CD8-positive, alpha-beta memory T cell (primary cell): ENCODE data around the gene OR11G2. TPM values are rescaled to one million over a fixed set of nuclear protein-coding genes. Genes with fewer than 3 reads are reported as not detected.
"Not testable (repeated sequence)": the region's sequence is repeated elsewhere in the genome, so short reads cannot be mapped to it uniquely, and the experiment has no call there.

ENCODE experiments used
- CTCF ChIA-PET: fragments of 350-600 bp; sonication (Branson Sonifier 250); formaldehyde crosslinking; loops from one replicate; lab custom pipeline; 2021; ENCODE audit warnings: antibody characterized with exemption; lab: Charles Lee
- POLR2A ChIA-PET: fragments of 350-600 bp; sonication (Branson Sonifier 250); formaldehyde crosslinking; loops from one replicate; lab custom pipeline; 2021; ENCODE audit warnings: antibody characterized with exemption; lab: Charles Lee
- DNase-seq, 5 donors: peaks; one replicate each; pipeline versions ENCODE4 v3.0.0 to v3.0.0-alpha.2; 2020 to 2022; ENCODE audit warnings: mixed read lengths in 1 of 5
- H3K27ac ChIP-seq: one replicate; pipeline ENCODE4 v1.7.0; 2013; ENCODE audit warnings: low read depth, mild to moderate bottlenecking, low read length, moderate library complexity
- H3K27me3 ChIP-seq: 2 replicates; pipeline ENCODE4 v1.7.0; 2013; ENCODE audit warnings: low read length, mild to moderate bottlenecking; ENCODE audit not compliant: insufficient read depth, poor library complexity, severe bottlenecking
- H3K36me3 ChIP-seq: 2 replicates; pipeline ENCODE4 v1.7.0; 2013; ENCODE audit warnings: mild to moderate bottlenecking, low read length, moderate library complexity; ENCODE audit not compliant: insufficient read depth
- H3K4me1 ChIP-seq: 2 replicates; pipeline ENCODE4 v1.7.0; 2013; ENCODE audit warnings: mild to moderate bottlenecking, low read length, moderate library complexity; ENCODE audit not compliant: insufficient read depth
- H3K4me3 ChIP-seq: 2 replicates; pipeline ENCODE4 v1.7.0; 2013; ENCODE audit warnings: mild to moderate bottlenecking, low read length
- H3K9me3 ChIP-seq: 2 replicates; pipeline ENCODE4 v1.7.0; 2013; ENCODE audit warnings: mild to moderate bottlenecking, low read length
- H3K27ac Mint-ChIP-seq, 8 donors: one replicate each; pipeline ENCODE4 v1.8.0; 2020 to 2021; ENCODE audit warnings: mixed read lengths in 8 of 8, mild to moderate bottlenecking in 6 of 8, inconsistent platforms in 3 of 8, moderate library complexity in 3 of 8
- H3K27me3 Mint-ChIP-seq, 2 donors: one replicate each; pipeline ENCODE4 v1.8.0; 2020 to 2021; ENCODE audit warnings: mixed read lengths in 2 of 2, mild to moderate bottlenecking in 1 of 2, moderate library complexity in 1 of 2
- H3K36me3 Mint-ChIP-seq, 3 donors: one replicate each; pipeline ENCODE4 v1.8.0; 2020 to 2021; ENCODE audit warnings: mixed read lengths in 3 of 3, inconsistent platforms in 1 of 3, mild to moderate bottlenecking in 1 of 3
- H3K4me1 Mint-ChIP-seq, 3 donors: one replicate each; pipeline ENCODE4 v1.8.0; 2020 to 2021; ENCODE audit warnings: mixed read lengths in 3 of 3, inconsistent platforms in 1 of 3, mild to moderate bottlenecking in 1 of 3
- H3K4me3 Mint-ChIP-seq, 7 donors: one replicate each; pipeline ENCODE4 v1.8.0; 2020 to 2021; ENCODE audit warnings: mixed read lengths in 7 of 7, mild to moderate bottlenecking in 6 of 7, moderate library complexity in 4 of 7, inconsistent platforms in 2 of 7
- H3K9me3 Mint-ChIP-seq, 5 donors: one replicate each; pipeline ENCODE4 v1.8.0; 2020 to 2022; ENCODE audit warnings: mixed read lengths in 5 of 5, mild to moderate bottlenecking in 3 of 5, moderate library complexity in 2 of 5, inconsistent platforms in 1 of 5
- polyA plus RNA-seq: library from polyadenylated mRNA; unstranded; fragments of 300-500 nt; fragmentation: Illumina TruSeq; gene quantifications from one replicate; pipeline ENCODE4 v1.2.3, GENCODE V29; 2021
- total RNA-seq, 2 experiments: library from RNA; stranded (reverse); gene quantifications; one replicate each; pipeline ENCODE4 v1.2.3, GENCODE V29; 2021

Gene OR11G2
- total and polyA plus RNA-seq, 3 experiments from 2014 or later: not detected

DNA sequence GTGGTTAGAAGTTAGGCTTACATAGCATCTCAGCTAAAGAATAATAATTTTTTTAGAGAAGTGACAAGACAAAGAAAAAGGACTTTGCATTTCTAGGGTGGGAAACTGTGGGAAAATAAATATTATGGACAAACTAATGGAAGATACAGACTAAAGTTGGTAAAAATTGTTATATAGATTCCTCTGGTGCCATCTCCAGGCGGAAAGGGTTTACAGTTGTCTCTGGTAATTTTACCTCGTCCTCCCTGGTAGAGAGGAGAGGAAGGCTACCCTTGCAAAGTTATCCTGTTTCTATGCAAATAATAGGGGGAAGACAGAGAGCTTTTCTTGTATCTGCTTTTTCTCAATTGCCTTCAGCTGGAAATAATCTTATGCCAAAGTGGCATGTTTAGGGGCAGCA lies 5.2 kb downstream of the OR11G2 start:
- H3K27me3 ChIP-seq: no peaks in the 10 kb centered on the region
- no peak for DNase-seq
- no peaks in the 10 kb centered on the region for H3K36me3 ChIP-seq
- no peaks in the 10 kb centered on the region for H3K36me3 Mint-ChIP-seq
- ChIA-PET POLR2A (no interaction called here), CTCF (no interaction called here)
- H3K27ac ChIP-seq: no peak overlapping the region
- no peaks in the 10 kb centered on the region for H3K4me1 ChIP-seq
- H3K9me3 Mint-ChIP-seq: no peaks in the 10 kb centered on the region
- H3K27ac Mint-ChIP-seq: no peak overlapping the region
- H3K4me1 Mint-ChIP-seq: no peaks in the 10 kb centered on the region
- H3K27me3 Mint-ChIP-seq: peaks cover 11 to 30% of the 10 kb centered on the region in 2 donors
- no peak overlapping the region for H3K4me3 ChIP-seq
- H3K4me3 Mint-ChIP-seq: no peak overlapping the region
- no peaks in the 10 kb centered on the region for H3K9me3 ChIP-seq

DNA sequence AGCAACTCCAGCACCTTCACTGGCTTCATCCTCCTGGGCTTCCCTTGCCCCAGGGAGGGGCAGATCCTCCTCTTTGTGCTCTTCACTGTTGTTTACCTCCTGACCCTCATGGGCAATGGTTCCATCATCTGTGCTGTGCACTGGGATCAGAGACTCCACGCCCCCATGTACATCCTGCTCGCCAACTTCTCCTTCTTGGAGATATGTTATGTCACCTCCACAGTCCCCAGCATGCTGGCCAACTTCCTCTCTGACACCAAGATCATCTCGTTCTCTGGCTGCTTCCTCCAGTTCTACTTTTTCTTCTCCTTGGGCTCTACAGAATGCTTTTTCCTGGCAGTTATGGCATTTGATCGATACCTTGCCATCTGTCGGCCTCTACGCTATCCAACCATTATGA lies 6.8 kb downstream of the OR11G2 start:
- Histone ChIP-seq H3K27ac (no peak overlapping the region), H3K4me3 (no peak overlapping the region), H3K27me3 (no peaks in the 10 kb centered on the region), H3K4me1 (no peaks in the 10 kb centered on the region), H3K36me3 (no peaks in the 10 kb centered on the region), H3K9me3 (no peaks in the 10 kb centered on the region)
- POLR2A ChIA-PET: no interaction called here
- Mint-ChIP-seq H3K27me3 (peaks cover 11 to 30% of the 10 kb centered on the region in 2 donors), H3K36me3 (no peaks in the 10 kb centered on the region), H3K27ac (no peak overlapping the region), H3K4me3 (no peak overlapping the region), H3K9me3 (no peaks in the 10 kb centered on the region), H3K4me1 (no peaks in the 10 kb centered on the region)
- CTCF ChIA-PET: no interaction called here
- DNase-seq: no peak

DNA sequence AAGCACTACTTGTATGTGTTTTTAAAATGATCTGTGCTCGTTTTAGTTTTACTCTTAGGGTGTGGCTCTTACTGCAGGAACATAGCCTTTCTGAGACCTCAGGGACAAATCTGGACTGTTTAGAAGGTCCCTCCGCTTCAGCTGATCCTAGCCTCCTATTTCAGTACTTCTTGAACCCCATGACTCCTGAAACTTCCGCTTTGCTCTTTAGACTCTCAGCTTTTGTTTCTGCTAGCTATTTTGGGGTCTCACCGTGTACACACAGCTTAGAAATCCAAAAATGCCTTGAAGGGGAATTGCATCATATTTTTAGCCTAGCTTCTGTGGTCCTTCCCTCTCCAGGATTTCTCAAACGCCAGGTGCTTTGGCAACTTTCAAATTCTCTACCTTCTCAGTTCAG lies 8.3 kb downstream of the OR11G2 start:
- Mint-ChIP-seq H3K4me1 (no peaks in the 10 kb centered on the region), H3K27me3 (peaks cover 13 to 33% of the 10 kb centered on the region in 2 donors), H3K9me3 (no peaks in the 10 kb centered on the region), H3K27ac (no peak overlapping the region), H3K4me3 (no peak overlapping the region), H3K36me3 (no peaks in the 10 kb centered on the region)
- no peaks in the 10 kb centered on the region for H3K36me3 ChIP-seq
- H3K4me1 ChIP-seq: no peaks in the 10 kb centered on the region
- ChIA-PET CTCF (no interaction called here), POLR2A (no interaction called here)
- no peak overlapping the region for H3K27ac ChIP-seq
- H3K4me3 ChIP-seq: no peak overlapping the region
- no peaks in the 10 kb centered on the region for H3K9me3 ChIP-seq
- DNase-seq: no peak
- no peaks in the 10 kb centered on the region for H3K27me3 ChIP-seq

DNA sequence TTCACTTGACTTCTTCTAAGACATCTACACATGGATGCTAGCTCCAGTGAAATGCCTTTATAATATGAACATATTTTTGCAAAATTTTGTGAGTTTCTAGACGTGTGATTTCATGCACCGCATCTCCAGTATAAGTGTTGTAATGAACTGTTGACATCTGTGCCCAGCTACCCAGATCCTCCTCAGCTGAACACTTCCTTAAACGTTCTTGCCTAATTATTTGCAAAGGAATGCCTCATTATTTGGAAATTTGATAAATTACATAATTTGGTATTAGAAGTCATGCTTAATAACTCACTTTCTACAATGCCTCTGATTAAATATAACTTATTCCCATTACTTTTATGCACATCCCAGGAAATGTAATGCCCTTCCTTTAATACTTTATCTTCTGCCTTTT lies 14.0 kb downstream of the OR11G2 start:
- DNase-seq: no peak
- Mint-ChIP-seq H3K27me3 (peaks cover 6 to 34% of the 10 kb centered on the region in 2 donors), H3K4me1 (no peaks in the 10 kb centered on the region), H3K36me3 (no peaks in the 10 kb centered on the region), H3K4me3 (no peak overlapping the region), H3K27ac (no peak overlapping the region), H3K9me3 (no peaks in the 10 kb centered on the region)
- no peak overlapping the region for H3K27ac ChIP-seq
- no peaks in the 10 kb centered on the region for H3K4me1 ChIP-seq
- no peaks in the 10 kb centered on the region for H3K27me3 ChIP-seq
- POLR2A ChIA-PET: no interaction called here
- H3K9me3 ChIP-seq: no peaks in the 10 kb centered on the region
- CTCF ChIA-PET: no interaction called here
- H3K4me3 ChIP-seq: no peak overlapping the region
- no peaks in the 10 kb centered on the region for H3K36me3 ChIP-seq

DNA sequence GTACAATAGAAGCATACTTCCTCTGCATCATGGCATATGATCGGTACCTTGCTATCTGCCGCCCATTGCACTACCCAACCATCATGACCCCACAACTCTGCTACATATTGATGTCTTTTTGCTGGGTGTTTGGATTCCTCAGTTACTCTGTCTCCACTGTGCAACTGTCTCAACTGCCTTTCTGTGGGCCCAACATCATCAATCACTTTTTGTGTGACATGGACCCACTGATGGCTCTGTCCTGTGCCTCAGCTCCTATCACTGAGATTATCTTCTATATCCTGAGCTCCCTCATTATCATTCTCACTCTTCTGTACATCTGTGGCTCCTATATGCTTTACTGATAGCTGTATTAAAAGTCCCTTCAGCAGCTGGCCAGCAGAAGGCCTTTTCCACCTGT lies 18.9 kb downstream of the OR11G2 start:
- no peaks in the 10 kb centered on the region for H3K36me3 ChIP-seq
- H3K27me3 ChIP-seq: no peaks in the 10 kb centered on the region
- H3K27ac ChIP-seq: no peak overlapping the region
- no peak overlapping the region for H3K4me3 Mint-ChIP-seq
- H3K4me1 ChIP-seq: no peaks in the 10 kb centered on the region
- CTCF ChIA-PET: no interaction called here
- no peak overlapping the region for H3K4me3 ChIP-seq
- H3K9me3 Mint-ChIP-seq: no peaks in the 10 kb centered on the region
- no peak overlapping the region for H3K27ac Mint-ChIP-seq
- POLR2A ChIA-PET: no interaction called here
- no peaks in the 10 kb centered on the region for H3K9me3 ChIP-seq
- peaks cover 2 to 18% of the 10 kb centered on the region in 2 donors for H3K27me3 Mint-ChIP-seq
- no peaks in the 10 kb centered on the region for H3K36me3 Mint-ChIP-seq
- DNase-seq: no peak
- no peaks in the 10 kb centered on the region for H3K4me1 Mint-ChIP-seq

DNA sequence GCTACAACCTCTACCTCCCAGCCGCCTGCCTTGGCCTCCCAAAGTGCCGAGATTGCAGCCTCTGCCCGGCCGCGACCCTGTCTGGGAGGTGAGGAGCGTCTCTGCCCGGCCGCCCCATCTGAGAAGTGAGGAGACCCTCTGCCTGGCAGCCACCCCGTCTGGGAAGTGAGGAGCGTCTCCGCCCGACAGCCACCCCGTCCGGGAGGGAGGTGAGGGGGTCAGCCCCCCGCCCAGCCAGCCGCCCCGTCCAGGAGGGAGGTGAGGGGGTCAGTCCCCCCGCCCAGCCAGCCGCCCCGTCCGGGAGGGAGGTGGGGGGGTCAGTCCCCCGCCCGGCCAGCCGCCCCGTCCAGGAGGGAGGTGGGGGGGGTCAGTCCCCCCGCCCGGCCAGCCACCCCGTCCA lies 21.7 kb downstream of the OR11G2 start:
- H3K36me3 Mint-ChIP-seq, DNase-seq, H3K9me3 Mint-ChIP-seq, H3K4me3 Mint-ChIP-seq, H3K27ac ChIP-seq, H3K4me1 ChIP-seq, H3K27me3 ChIP-seq, H3K9me3 ChIP-seq, POLR2A ChIA-PET, H3K4me3 ChIP-seq, H3K27ac Mint-ChIP-seq, CTCF ChIA-PET, H3K4me1 Mint-ChIP-seq, H3K36me3 ChIP-seq: not testable (repeated sequence)
- H3K27me3 Mint-ChIP-seq: peaks cover 0 to 17% of the 10 kb centered on the region in 2 donors

DNA sequence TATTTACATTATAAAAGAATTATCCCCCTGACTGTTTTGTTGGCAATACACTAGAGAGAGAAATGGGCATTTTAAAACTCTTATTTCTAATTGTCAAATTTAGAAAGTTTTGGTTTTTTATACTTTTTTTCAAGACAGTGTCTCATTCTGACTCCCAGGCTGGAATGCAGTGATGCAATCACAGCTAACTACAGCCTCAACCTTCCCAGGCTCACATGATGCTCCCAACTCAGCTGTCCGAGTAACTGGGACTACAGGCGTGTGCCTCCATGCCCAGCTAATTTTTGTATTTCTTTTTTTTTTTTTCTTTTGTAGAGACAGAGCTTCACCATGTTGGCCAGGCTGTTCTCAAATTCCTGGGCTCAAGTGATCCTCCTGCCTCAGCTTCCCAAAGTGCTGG lies 24.5 kb downstream of the OR11G2 start:
- Mint-ChIP-seq H3K4me3 (no peak overlapping the region), H3K27me3 (peaks cover 3 to 16% of the 10 kb centered on the region in 2 donors), H3K4me1 (no peaks in the 10 kb centered on the region), H3K9me3 (peaks cover 0 to 3% (median 2%) of the 10 kb centered on the region in 5 donors), H3K27ac (no peak overlapping the region), H3K36me3 (no peaks in the 10 kb centered on the region)
- Histone ChIP-seq H3K4me3 (no peak overlapping the region), H3K4me1 (no peaks in the 10 kb centered on the region), H3K36me3 (no peaks in the 10 kb centered on the region), H3K27ac (no peak overlapping the region), H3K9me3 (no peaks in the 10 kb centered on the region), H3K27me3 (no peaks in the 10 kb centered on the region)
- ChIA-PET POLR2A (no interaction called here), CTCF (no interaction called here)
- DNase-seq: no peak

DNA sequence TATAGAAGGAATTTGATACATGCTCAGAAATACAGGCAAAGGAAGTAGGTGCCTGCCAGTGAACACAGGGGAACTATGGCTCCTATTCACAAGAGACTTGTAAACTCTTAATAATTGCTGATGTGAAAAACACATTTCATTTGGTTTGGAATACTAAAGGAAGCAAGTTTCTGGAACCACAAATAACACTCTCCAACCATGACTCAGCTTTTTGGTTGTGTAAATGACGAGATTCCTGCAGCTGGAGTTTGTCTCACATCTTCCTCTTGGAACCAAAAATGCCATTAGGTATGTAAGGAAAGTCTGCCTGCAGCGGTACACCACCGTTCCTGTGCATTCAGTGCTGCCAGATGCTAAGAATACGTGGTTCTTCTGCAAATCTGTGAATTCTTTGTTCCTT lies 28.3 kb downstream of the OR11G2 start:
- no peaks in the 10 kb centered on the region for H3K4me1 ChIP-seq
- no peaks in the 10 kb centered on the region for H3K27me3 ChIP-seq
- no peak overlapping the region for H3K27ac ChIP-seq
- H3K9me3 ChIP-seq: no peaks in the 10 kb centered on the region
- H3K4me1 Mint-ChIP-seq: no peaks in the 10 kb centered on the region
- ChIA-PET CTCF (no interaction called here), POLR2A (no interaction called here)
- no peak for DNase-seq
- H3K4me3 Mint-ChIP-seq: no peak overlapping the region
- peaks cover 0 to 3% (median 2%) of the 10 kb centered on the region in 5 donors for H3K9me3 Mint-ChIP-seq
- peaks cover 0 to 1% (median 0%) of the 10 kb centered on the region in 3 donors for H3K36me3 Mint-ChIP-seq
- peaks cover 7 to 30% of the 10 kb centered on the region in 2 donors for H3K27me3 Mint-ChIP-seq
- peak overlapping the region in 1 of 8 donors; percentile 70 for H3K27ac Mint-ChIP-seq
- no peaks in the 10 kb centered on the region for H3K36me3 ChIP-seq
- no peak overlapping the region for H3K4me3 ChIP-seq

DNA sequence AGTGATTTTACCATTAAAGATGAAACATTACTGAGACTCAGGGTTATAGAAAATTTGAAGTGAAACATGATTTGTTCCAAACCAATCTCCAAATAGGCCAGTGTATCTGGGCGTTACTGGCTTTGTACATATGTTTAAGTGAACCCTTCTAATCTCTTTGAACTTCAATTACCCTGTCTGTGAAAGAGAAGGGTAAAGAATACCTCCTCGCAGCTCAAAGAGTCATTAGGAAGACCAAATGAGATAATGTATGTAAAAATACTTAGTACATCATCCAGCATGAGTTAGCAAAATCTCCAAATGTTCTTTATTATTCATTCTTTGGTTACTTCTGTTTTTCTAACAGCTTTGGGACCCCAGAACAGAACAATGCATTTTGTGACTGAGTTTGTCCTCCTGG lies 32.7 kb downstream of the OR11G2 start, which contains the start of gene OR11H6:
Gene OR11H6 (plus strand): TSS at position 301 of the 400 bp plus-strand sequence. CDS start 0 bp downstream, at position 301.
- peaks cover 12 to 37% of the 10 kb centered on the region in 2 donors for H3K27me3 Mint-ChIP-seq
- H3K4me3 Mint-ChIP-seq: no peak within 1 kb of the TSS
- Histone ChIP-seq H3K4me3 (no peak within 1 kb of the TSS), H3K9me3 (no peaks in the 10 kb centered on the region), H3K27me3 (no peaks in the 10 kb centered on the region), H3K36me3 (no peaks in the 10 kb centered on the region), H3K27ac (no peak within 1 kb of the TSS), H3K4me1 (no peaks in the 10 kb centered on the region)
- H3K27ac Mint-ChIP-seq: no peak within 1 kb of the TSS
- no peak for DNase-seq
- H3K4me1 Mint-ChIP-seq: no peaks in the 10 kb centered on the region
- POLR2A ChIA-PET: no interaction called here
- H3K36me3 Mint-ChIP-seq: peaks cover 0 to 1% (median 0%) of the 10 kb centered on the region in 3 donors
- CTCF ChIA-PET: no interaction called here
- peaks cover 2 to 15% (median 3%) of the 10 kb centered on the region in 5 donors for H3K9me3 Mint-ChIP-seq
